K562 (cell line): ENCODE measurements around the gene CPED1. TPM values are rescaled to one million over a fixed set of nuclear protein-coding genes. Genes with fewer than 3 reads are reported as not detected.

Experiments used
- ATF7 ChIP-seq: fragments of 450-650 bp; IDR thresholded peaks from 2 replicates; pipeline ENCODE4 v1.7.1; 2014; ENCODE audit warnings: mild to moderate bottlenecking, moderate library complexity
- CSDE1 ChIP-seq, 2 experiments: fragments of 450-650 bp; IDR thresholded peaks; 2 replicates each; pipeline ENCODE4 v1.6.1; 2016; ENCODE audit warnings: mild to moderate bottlenecking in 1 of 2
- CTBP1 ChIP-seq: fragments of 450-650 bp; IDR thresholded peaks from 2 replicates; pipeline ENCODE4 v1.6.1; 2016; ENCODE audit warnings: borderline replicate concordance
- EHMT2 ChIP-seq: fragments of 450-650 bp; IDR thresholded peaks from 2 replicates; pipeline ENCODE4 v1.6.1; 2018; ENCODE audit warnings: antibody characterized with exemption
- ESRRA ChIP-seq: fragments of 450-650 bp; IDR thresholded peaks from 2 replicates; pipeline ENCODE4 v1.6.1; 2014; ENCODE audit warnings: low read depth, mild to moderate bottlenecking, moderate library complexity, borderline replicate concordance
- FOXA1 ChIP-seq: fragments of 450-650 bp; IDR thresholded peaks from 2 replicates; pipeline ENCODE4 v1.6.1; 2016; ENCODE audit warnings: mild to moderate bottlenecking, borderline replicate concordance
- FOXM1 ChIP-seq, 2 experiments: fragments of 450-650 bp in 1 of 2; sonication (generic) in 1 of 2; formaldehyde crosslinking in 1 of 2; IDR thresholded peaks; 2 replicates each; pipeline versions ENCODE4 v1.6.1 to v1.9.0; 2017 to 2022; ENCODE audit warnings: low read depth in 2 of 2, mild to moderate bottlenecking in 2 of 2, missing genetic modification reagents in 1 of 2, moderate library complexity in 1 of 2
- GATA2 ChIP-seq: sonication (generic); formaldehyde crosslinking; IDR thresholded peaks from 2 replicates; pipeline ENCODE4 v1.4.0; 2020; ENCODE audit warnings: mild to moderate bottlenecking, missing genetic modification reagents
- HNRNPH1 ChIP-seq: fragments of 200-400 bp; formaldehyde crosslinking; optimal IDR thresholded peaks from 2 replicates; pipeline ENCODE3; 2017; ENCODE audit warnings: low read depth, mild to moderate bottlenecking, low read length, moderate library complexity
- HSF4 ChIP-seq: fragments of 250-450 bp; sonication (Bioruptor Pico); IDR thresholded peaks from 2 replicates; pipeline ENCODE4 v2.1.2; 2022; ENCODE audit warnings: mild to moderate bottlenecking, moderate library complexity, borderline replicate concordance
- JUN ChIP-seq, 2 experiments: sonication (generic) in 1 of 2; formaldehyde crosslinking in 1 of 2; IDR thresholded peaks; 2 replicates each; pipeline versions ENCODE4 v1.6.1 to v1.8.0; 2012 to 2022; ENCODE audit warnings: borderline replicate concordance in 2 of 2, mild to moderate bottlenecking in 2 of 2, improper control_type of control experiment in 1 of 2, low read depth in 1 of 2, low read length in 1 of 2, missing genetic modification reagents in 1 of 2
- JUNB ChIP-seq: fragments of 450-650 bp; formaldehyde crosslinking; conservative IDR thresholded peaks from 2 replicates; pipeline ENCODE4 v1.4.0; 2020; ENCODE audit warnings: mild to moderate bottlenecking
- JUND ChIP-seq, 2 experiments: IDR thresholded peaks; 2 replicates in 1 of 2; 3 replicates in 1 of 2; pipeline ENCODE4 v1.6.1; 2011; ENCODE audit warnings: borderline replicate concordance in 2 of 2, low read depth in 2 of 2, low read length in 2 of 2, improper control_type of control experiment in 1 of 2, missing biosample characterization in 1 of 2, missing genetic modification characterization in 1 of 2, missing genetic modification reagents in 1 of 2
- MTA1 ChIP-seq: fragments of 450-650 bp; IDR thresholded peaks from 2 replicates; pipeline ENCODE4 v1.6.1; 2017; ENCODE audit warnings: borderline replicate concordance
- NFATC3 ChIP-seq: fragments of 450-650 bp; IDR thresholded peaks from 2 replicates; pipeline ENCODE4 v1.6.1; 2017; ENCODE audit warnings: mild to moderate bottlenecking
- NR2C2 ChIP-seq, 2 experiments: fragments of 200-800 bp in 1 of 2; sonication (Bioruptor generic) in 1 of 2; sonication (generic) in 1 of 2; formaldehyde crosslinking in 1 of 2; IDR thresholded peaks; 2 replicates each; pipeline versions ENCODE4 v1.6.1 to v1.8.0; 2016 to 2022; ENCODE audit warnings: mild to moderate bottlenecking in 1 of 2, missing compliant biosample characterization in 1 of 2, missing genetic modification characterization in 1 of 2, missing genetic modification reagents in 1 of 2
- SMARCE1 ChIP-seq: fragments of 450-650 bp; IDR thresholded peaks from 2 replicates; pipeline ENCODE4 v1.7.1; 2016; ENCODE audit warnings: mild to moderate bottlenecking
- SOX6 ChIP-seq: fragments of 450-650 bp; IDR thresholded peaks from 2 replicates; pipeline ENCODE4 v1.6.1; 2014; ENCODE audit warnings: mild to moderate bottlenecking
- SP2 ChIP-seq: IDR thresholded peaks from 2 replicates; pipeline ENCODE4 v1.6.1; 2011; ENCODE audit warnings: mild to moderate bottlenecking, low read depth, low read length, moderate library complexity; ENCODE audit not compliant: poor library complexity, severe bottlenecking; ENCODE audit errors: extremely low read depth
- THRAP3 ChIP-seq: fragments of 450-650 bp; IDR thresholded peaks from 2 replicates; pipeline ENCODE4 v1.6.1; 2016; ENCODE audit warnings: mild to moderate bottlenecking, inconsistent platforms, borderline replicate concordance
- ZNF217 ChIP-seq: sonication (generic); formaldehyde crosslinking; IDR thresholded peaks from 2 replicates; pipeline ENCODE4 v1.8.0; 2022; ENCODE audit warnings: mild to moderate bottlenecking, missing genetic modification reagents
- ZNF583 ChIP-seq: fragments of 250-450 bp; sonication (Bioruptor Pico); IDR thresholded peaks from 2 replicates; pipeline ENCODE4 v1.4.0; 2020
- polyA plus RNA-seq, 8 experiments: library from polyadenylated mRNA; depleted of rRNA in 4 of 8; stranded (reverse) in 5 of 8; unstranded in 3 of 8; fragments of >200 nt; fragmentation: Nextera tagmentation in 2 of 8; fragmentation: Illumina TruSeq in 1 of 8; extraction: Ambion mirVana in 2 of 8; extraction: Trizol in 1 of 8; gene quantifications; 2 replicates each; pipeline versions ENCODE4 v1.2.1 to v1.2.3, GENCODE V29; 2011 to 2014; ENCODE audit warnings: inconsistent platforms in 1 of 8, missing spikeins in 1 of 8
- total RNA-seq, 7 experiments: library from RNA; depleted of rRNA in 6 of 7; stranded (reverse); fragments of >200 nt in 6 of 7; fragmentation: Illumina TruSeq in 2 of 7; extraction: Trizol in 2 of 7; gene quantifications; 2 replicates each; pipeline versions ENCODE4 v1.2.1 to v1.2.3, GENCODE V29; 2011 to 2021; ENCODE audit warnings: low replicate concordance in 1 of 7
- TF ChIP-seq, protein P1 (sequence below): fragments of 250-450 bp; sonication (Bioruptor Pico); IDR thresholded peaks from 2 replicates; pipeline ENCODE4 v1.8.0; 2022; ENCODE audit warnings: moderate library complexity, mild to moderate bottlenecking, inconsistent platforms
- TF ChIP-seq, protein P2 (sequence below): fragments of 450-650 bp; IDR thresholded peaks from 2 replicates; pipeline ENCODE4 v1.6.1; 2016
- TF ChIP-seq, protein P3 (sequence below): fragments of 250-450 bp; sonication (Bioruptor Pico); IDR thresholded peaks from 2 replicates; pipeline ENCODE4 v1.4.0; 2020; ENCODE audit warnings: borderline replicate concordance

CPED1 gene
- total and polyA plus RNA-seq, 9 of the 15 experiments (the other 6 are each of a cell fraction or from before 2014, with no cell fraction given) = 195 to 393 (median 290) TPM

DNA sequence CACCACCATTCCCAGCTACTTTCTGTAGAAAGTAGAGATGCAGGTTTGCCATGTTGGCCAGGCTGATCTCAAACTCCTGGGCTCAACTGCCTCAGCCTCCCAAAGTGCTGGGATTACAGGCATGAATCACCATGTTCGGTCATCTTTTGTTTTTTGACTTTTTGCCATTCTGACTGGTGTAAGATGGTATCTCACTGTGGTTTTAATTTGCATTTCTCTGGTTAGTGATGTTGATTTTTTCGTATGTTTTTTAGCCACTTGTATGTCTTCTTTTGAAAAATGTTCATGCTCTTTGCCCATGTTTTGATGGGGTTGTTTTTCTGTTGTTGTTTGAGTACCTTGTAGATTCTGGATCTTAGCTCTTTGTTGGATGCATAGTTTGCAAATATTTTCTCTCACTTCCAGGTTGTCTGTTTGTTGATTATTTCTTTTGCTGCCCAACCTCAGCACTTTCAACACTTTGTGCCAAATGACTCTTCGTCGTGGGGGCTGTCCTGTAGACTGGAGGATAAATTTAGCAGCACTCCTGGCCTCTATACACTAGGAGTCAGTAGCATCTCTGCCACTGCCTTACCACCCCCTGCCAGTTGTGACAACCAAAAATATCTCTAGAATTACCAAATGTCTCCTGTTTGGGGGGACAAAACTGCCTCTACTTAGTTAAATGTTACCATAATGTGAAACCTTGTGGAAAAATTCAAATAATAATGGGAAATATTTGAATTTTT, 6.5 kb upstream of the CPED1 start (continued):
- TF ChIP-seq ESRRA (0 out of 2 replicates have a peak, but pooled peaks have one; percentile 6), SP2 (no peak), ATF7 (peak; percentile 22; the same call in 1 of the 2 replicates), ZNF217 (CRISPR knock-in tag) (no peak), ZNF583 (CRISPR knock-in tag) (no peak), GATA2 (CRISPR knock-in tag) (peak; percentile 29; the same call in 1 of the 2 replicates), HNRNPH1 (no peak), FOXM1 (IDR thresholded peaks at IDR 0.05; ENCODE audit: low read depth) (peak; percentile 20; the same call in 1 of the 2 replicates), FOXM1 (CRISPR knock-in tag; IDR thresholded peaks at IDR 0.05; ENCODE audit: low read depth) (no peak), THRAP3 (peak; percentile 45; the same call in 1 of the 2 replicates), JUN (IDR thresholded peaks at IDR 0.05; ENCODE audit: borderline replicate concordance, low read depth, low read length) (0 out of 2 replicates have a peak, but pooled peaks have one; percentile 30), JUN (CRISPR knock-in tag; IDR thresholded peaks at IDR 0.05; ENCODE audit: borderline replicate concordance) (no peak), HSF4 (no peak), JUND (IDR thresholded peaks at IDR 0.05; ENCODE audit: borderline replicate concordance, low read depth, low read length) (0 out of 2 replicates have a peak, but pooled peaks have one; percentile 48), JUND (tag; IDR thresholded peaks at IDR 0.05; ENCODE audit: borderline replicate concordance, low read depth, low read length) (peak; percentile 52; the same call in 1 of the 3 replicates), SMARCE1 (peak; percentile 58), FOXA1 (no peak), MTA1 (0 out of 2 replicates have a peak, but pooled peaks have one; percentile 21), JUNB (CRISPR knock-in tag) (no peak), CSDE1 (IDR thresholded peaks at IDR 0.05) (peak in 1 of 2 experiments; percentile 73; a peak in 1 of 4 replicates), CTBP1 (0 out of 2 replicates have a peak, but pooled peaks have one; percentile 11), EHMT2 (no peak), NFATC3 (no peak), SOX6 (peak; percentile 57), NR2C2 (CRISPR knock-in tag; IDR thresholded peaks at IDR 0.05) (no peak), NR2C2 (tag; IDR thresholded peaks at IDR 0.05) (no peak)
- TF ChIP-seq, protein P1, sequence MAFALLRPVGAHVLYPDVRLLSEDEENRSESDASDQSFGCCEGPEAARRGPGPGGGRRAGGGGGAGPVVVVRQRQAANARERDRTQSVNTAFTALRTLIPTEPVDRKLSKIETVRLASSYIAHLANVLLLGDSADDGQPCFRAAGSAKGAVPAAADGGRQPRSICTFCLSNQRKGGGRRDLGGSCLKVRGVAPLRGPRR = no peak
- TF ChIP-seq, protein P2, sequence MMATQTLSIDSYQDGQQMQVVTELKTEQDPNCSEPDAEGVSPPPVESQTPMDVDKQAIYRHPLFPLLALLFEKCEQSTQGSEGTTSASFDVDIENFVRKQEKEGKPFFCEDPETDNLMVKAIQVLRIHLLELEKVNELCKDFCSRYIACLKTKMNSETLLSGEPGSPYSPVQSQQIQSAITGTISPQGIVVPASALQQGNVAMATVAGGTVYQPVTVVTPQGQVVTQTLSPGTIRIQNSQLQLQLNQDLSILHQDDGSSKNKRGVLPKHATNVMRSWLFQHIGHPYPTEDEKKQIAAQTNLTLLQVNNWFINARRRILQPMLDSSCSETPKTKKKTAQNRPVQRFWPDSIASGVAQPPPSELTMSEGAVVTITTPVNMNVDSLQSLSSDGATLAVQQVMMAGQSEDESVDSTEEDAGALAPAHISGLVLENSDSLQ = peak; percentile 21; the same call in 1 of the 2 replicates
- TF ChIP-seq, protein P3, sequence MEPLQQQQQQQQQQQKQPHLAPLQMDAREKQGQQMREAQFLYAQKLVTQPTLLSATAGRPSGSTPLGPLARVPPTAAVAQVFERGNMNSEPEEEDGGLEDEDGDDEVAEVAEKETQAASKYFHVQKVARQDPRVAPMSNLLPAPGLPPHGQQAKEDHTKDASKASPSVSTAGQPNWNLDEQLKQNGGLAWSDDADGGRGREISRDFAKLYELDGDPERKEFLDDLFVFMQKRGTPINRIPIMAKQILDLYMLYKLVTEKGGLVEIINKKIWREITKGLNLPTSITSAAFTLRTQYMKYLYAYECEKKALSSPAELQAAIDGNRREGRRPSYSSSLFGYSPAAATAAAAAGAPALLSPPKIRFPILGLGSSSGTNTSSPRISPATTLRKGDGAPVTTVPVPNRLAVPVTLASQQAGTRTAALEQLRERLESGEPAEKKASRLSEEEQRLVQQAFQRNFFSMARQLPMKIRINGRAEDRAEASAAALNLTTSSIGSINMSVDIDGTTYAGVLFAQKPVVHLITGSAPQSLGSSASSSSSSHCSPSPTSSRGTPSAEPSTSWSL (CRISPR knock-in tag) = no peak
